GM12892 (cell line): ENCODE data around the gene TMTC1.
A peak's percentile ranks its signal among the peaks of the same experiment; 100 is the strongest.
"Not testable (repeated sequence)": the region's sequence is repeated elsewhere in the genome, so short reads cannot be mapped to it uniquely, and the experiment has no call there.

ENCODE experiments used
- DNase-seq: peaks from one replicate; pipeline ENCODE4 v3.0.0; 2011; ENCODE audit not compliant: insufficient read length
- FAIRE-seq: peaks from 2 replicates; lab custom pipeline; 2011; peaks lifted over from hg19 to GRCh38; lab: Jason Lieb, UNC
- POLR2A ChIP-seq: IDR thresholded peaks from 2 replicates; pipeline ENCODE4 v1.6.1; 2011; ENCODE audit warnings: low read depth, low read length, control low read depth
- POLR2AphosphoS5 ChIP-seq: IDR thresholded peaks from 2 replicates; pipeline ENCODE4 v1.6.1; 2011; ENCODE audit warnings: low read depth, low read length, control low read depth
- TAF1 ChIP-seq: IDR thresholded peaks from 2 replicates; pipeline ENCODE4 v1.6.1; 2011; ENCODE audit warnings: low read depth, mild to moderate bottlenecking, control low read depth, low read length, borderline replicate concordance

TMTC1 gene

GRCh38 chr12:29653286-29653685 lies 130.5 kb downstream of the TMTC1 start:
- FAIRE-seq (no peak), DNase-seq (no peak)
- TF ChIP-seq TAF1 = no peak
- TF ChIP-seq POLR2AphosphoS5 = no peak
- TF ChIP-seq POLR2A = no peak

GRCh38 chr12:29650371-29650770 lies 133.4 kb downstream of the TMTC1 start:
- no peak for TF ChIP-seq POLR2A
- no peak for TF ChIP-seq POLR2AphosphoS5
- TF ChIP-seq TAF1 = no peak
- FAIRE-seq (no peak), DNase-seq (no peak)

- no peak for FAIRE-seq
- no peak for DNase-seq
- TF ChIP-seq POLR2AphosphoS5 (no peak), TAF1 (no peak), POLR2A (no peak)
Measured at GRCh38 chr12:29649722-29650121, 134.0 kb downstream of the TMTC1 start.

- TF ChIP-seq TAF1 (no peak), POLR2A (no peak), POLR2AphosphoS5 (no peak)
- DNase-seq = no peak
- no peak for FAIRE-seq
Measured at GRCh38 chr12:29644536-29645162, 139.1 kb downstream of the TMTC1 start.

GRCh38 chr12:29640589-29641345 lies 143.0 kb downstream of the TMTC1 start:
- DNase-seq = no peak
- TF ChIP-seq POLR2A = no peak
- no peak for TF ChIP-seq POLR2AphosphoS5
- no peak for FAIRE-seq

- no peak for FAIRE-seq
- DNase-seq = no peak
- TF ChIP-seq POLR2AphosphoS5 = no peak
- no peak for TF ChIP-seq POLR2A
- TF ChIP-seq TAF1 = no peak
Measured at GRCh38 chr12:29639893-29640495, 143.7 kb downstream of the TMTC1 start.

GRCh38 chr12:29638528-29638927 lies 145.2 kb downstream of the TMTC1 start:
- TF ChIP-seq POLR2AphosphoS5 = no peak
- DNase-seq (no peak), FAIRE-seq (no peak)

- FAIRE-seq = no peak
- DNase-seq = no peak
- TF ChIP-seq POLR2A (no peak), POLR2AphosphoS5 (no peak), TAF1 (no peak)
Measured at GRCh38 chr12:29634057-29634456, 149.7 kb downstream of the TMTC1 start.

- DNase-seq, FAIRE-seq: not testable (repeated sequence)
Measured at GRCh38 chr12:29630164-29630563, 153.6 kb downstream of the TMTC1 start.

GRCh38 chr12:29627221-29627620 lies 156.5 kb downstream of the TMTC1 start:
- no peak for FAIRE-seq
- TF ChIP-seq POLR2AphosphoS5 = no peak
- no peak for DNase-seq

- DNase-seq (no peak), FAIRE-seq (peak; percentile 48)
- TF ChIP-seq POLR2A = no peak
- TF ChIP-seq POLR2AphosphoS5 = no peak
- no peak for TF ChIP-seq TAF1
Measured at GRCh38 chr12:29625359-29625953, 158.3 kb downstream of the TMTC1 start.

GRCh38 chr12:29622251-29622650 lies 161.5 kb downstream of the TMTC1 start:
- FAIRE-seq = no peak
- no peak for DNase-seq
- TF ChIP-seq POLR2A = no peak
- TF ChIP-seq POLR2AphosphoS5 = no peak
